NCI-H2029 (cell line): ENCODE results near the gene ANKRD33B.
"Not testable (repeated sequence)": the region's sequence is repeated elsewhere in the genome, so short reads cannot be mapped to it uniquely, and the experiment has no call there.

Experiments
- DNase-seq: peaks from one replicate; lab custom pipeline; 2025; lab: John Stamatoyannopoulos, UW

Gene ANKRD33B

DNA sequence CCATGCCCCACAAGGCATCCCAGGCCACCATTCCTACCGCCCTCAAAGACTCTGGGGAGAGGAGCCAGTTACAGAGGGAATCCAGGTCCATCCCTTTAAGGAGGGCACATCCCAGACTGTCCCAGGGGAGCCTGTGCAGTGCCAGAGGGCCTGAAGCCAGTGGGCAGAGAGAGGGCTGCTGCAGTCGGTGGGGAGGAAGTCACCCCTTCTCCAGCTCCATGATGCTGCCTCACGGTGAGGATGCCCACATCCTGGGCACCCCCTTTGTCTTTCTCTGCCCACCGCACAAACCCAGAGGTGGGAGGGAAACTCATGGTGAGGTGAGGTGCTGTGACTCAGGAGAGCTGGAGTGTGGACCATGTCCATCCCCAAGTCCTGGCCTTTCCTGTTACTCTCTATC, 26.2 kb upstream of the ANKRD33B start:
- DNase-seq: no peak

GRCh38 chr5:10538103-10538788, 25.6 kb upstream of the ANKRD33B start:
- no peak for DNase-seq

GRCh38 chr5:10538789-10539686, 24.8 kb upstream of the ANKRD33B start:
- DNase-seq: no peak

DNA sequence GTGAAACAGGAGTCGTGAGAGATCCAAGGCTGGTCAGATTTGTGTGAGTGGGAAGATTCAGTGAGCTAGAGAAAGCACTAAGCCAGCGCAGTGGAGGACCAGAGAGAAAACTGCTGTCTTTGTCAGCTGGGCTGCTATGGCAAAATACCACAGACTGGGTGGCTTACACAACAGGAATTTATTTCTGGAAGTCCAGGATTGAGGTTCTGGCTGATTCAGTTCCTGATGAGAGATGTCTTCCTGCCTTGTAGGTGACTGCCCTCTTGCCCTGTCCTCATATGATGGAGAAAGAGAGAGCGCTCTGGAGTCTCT, 24.2 kb upstream of the ANKRD33B start:
- DNase-seq: no peak

- no peak for DNase-seq
Observed at GRCh38 chr5:10540036-10540544, 23.8 kb upstream of the ANKRD33B start.

- no peak for DNase-seq
Observed at GRCh38 chr5:10540951-10541646, 22.8 kb upstream of the ANKRD33B start.

- no peak for DNase-seq
Observed at GRCh38 chr5:10542055-10542550, 21.8 kb upstream of the ANKRD33B start.

GRCh38 chr5:10543585-10544040, 20.3 kb upstream of the ANKRD33B start:
- no peak for DNase-seq

DNA sequence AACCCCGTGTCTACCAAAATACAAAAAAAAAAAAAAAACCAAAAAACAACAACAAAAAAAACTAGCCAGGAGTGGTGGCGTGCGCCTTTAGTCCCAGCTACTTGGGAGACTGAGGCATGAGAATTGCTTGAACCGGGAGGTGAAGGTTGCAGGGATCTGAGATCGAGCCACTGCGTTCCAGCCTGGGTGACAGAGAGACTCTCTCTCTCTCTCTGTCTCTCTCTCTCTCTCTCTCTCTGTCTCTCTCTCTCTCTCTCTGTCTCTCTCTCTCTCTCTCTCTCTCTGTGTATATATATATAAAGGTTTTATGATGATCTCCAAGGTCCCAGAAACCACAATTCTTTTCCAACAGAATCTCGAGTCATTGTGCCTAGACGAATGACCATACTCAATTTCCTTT, 18.8 kb upstream of the ANKRD33B start:
- no peak for DNase-seq

- no peak for DNase-seq
Observed at GRCh38 chr5:10546186-10546585, 17.7 kb upstream of the ANKRD33B start.

DNA sequence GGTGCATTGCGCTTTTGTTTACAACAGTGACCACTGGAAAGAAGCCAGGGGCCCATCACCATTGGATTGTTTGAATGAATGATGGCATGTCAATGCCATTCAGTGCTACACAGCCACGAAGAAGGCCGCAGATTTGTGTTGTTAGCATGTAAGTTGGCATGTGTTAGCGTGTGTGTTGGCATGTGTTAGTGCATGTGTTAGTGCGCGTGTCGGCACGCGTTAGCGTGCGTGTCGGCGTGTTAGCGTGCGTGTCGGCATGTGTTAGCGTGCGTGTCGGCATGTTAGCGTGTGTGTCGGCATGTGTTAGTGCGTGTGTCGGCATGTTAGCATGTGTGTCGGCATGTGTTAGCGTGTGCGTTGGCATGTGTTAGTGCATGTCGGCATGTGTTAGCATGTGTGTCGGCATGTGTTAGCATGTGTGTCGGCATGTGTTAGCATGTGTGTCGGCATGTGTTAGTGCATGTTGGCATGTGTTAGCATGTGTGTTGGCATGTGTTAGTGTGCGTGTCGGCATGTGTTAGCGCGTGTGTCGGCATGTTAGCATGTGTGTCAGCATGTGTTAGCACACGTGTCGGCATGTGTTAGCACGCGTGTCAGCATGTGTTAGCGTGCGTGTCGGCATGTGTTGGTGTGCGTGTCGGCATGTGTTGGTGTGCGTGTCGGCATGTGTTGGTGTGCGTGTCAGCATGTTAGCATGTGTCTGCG, 15.3 kb upstream of the ANKRD33B start:
- DNase-seq: no peak

DNA sequence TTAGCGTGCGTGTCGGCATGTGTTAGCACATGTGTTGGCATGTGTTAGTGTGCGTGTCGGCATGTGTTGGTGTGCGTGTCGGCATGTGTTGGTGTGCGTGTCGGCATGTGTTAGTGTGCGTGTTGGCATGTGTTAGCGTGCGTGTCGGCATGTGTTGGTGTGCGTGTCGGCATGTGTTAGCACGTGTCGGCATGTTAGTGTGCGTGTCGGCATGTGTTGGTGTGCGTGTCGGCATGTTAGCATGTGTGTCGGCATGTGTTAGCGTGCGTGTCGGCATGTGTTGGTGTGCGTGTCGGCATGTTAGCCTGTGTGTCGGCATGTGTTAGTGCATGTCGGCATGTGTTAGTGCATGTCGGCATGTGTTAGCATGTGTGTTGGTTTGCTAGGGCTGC, 14.8 kb upstream of the ANKRD33B start:
- DNase-seq: not testable (repeated sequence)

DNA sequence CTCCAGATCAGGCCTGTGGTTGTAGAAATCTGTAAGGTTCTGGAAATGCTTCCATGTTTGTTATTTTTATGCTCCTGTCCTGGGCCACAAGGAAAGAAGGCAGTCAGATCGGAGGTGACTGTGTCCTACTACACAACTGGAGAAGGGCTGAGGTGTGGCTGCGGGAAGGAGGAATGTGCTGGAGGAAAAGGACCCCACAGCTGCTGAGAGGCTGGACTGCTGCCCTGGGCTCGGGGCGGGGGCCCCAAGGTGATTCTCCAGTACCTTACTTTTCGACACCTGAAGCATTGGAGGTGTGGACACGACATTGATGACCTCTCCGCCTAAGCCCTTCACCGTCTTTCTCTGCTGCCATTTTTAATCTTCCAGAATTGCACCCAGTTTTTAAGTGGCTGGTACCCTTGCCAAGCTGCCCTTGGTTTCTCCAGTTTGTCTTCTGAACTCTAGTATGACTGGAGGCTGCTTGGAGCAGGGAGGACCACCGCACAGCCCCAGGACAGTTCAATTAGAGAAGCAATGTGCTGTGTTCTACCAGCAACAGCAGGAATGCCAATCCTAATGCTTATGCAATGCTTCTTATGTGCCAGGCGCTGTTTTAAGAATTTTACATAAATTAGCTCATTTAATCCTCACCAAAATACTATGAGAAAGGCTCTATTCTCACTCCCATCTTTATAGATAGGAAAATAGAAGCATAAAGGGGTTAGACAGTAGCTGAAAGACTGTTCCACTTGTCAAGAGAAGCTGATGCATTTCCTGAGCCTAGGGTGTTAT, 13.5 kb upstream of the ANKRD33B start:
- no peak for DNase-seq

DNA sequence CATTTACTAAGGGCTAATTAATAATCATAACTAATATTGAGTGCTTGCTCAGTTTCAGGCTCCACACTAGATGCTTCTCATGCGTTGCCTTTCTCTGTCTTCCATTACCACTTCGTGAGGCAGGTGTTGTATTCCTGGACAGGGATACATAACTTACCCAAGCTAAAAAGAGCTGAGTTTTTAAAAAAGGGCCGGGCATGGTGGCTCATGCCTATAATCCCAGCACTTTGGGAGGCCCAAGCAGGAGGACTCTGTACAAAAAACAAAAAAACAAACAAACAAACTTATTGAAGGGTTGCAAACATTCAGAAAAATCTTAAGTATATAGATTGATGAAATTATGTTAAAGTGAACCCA, 12.1 kb upstream of the ANKRD33B start:
- no peak for DNase-seq

DNA sequence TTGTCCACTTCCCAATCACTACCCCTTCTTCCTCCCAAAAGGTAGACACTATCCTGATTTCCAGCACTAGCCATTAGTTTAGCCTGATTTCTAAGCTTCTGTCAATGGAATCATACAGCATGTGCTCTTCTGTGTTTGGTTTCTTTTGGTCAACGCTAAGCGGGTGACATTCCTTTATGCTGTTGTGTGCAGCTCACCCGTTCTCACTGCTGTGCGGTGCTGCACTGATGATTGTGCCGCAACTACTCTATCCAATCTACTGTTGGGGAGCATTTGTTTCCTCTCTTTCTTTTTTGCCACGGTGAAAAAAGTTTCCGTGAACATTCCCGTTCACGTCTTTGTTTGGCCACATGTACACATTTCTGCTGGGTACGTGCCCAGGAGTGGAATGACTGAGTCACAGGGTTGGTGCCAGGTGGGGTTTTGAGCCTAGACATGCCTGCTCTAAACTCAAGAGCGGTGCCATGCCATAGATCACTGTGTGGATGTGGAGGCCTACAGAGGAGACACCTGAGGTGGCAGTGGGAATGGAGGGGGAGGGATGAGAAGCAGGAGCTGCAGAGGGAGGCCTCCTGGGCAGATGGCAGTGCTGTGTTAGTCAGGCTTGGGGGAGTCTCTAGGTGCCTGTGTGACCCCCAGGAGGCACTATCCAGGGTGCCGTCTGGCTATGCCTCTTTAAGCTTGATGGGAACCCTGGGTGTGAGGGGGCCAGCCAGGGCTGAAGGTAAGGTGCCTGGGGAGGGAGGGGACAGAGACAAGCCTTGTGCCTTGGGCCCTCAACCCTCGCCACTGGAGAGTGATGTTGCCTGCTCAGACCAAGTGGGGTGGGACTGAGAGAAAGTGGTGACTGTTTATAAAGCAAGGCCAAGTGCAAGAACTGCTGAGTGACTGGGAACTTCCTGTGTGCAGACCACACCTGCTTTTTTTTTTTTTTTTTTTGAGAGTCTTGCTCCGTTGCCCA, 11.4 kb upstream of the ANKRD33B start:
- no peak for DNase-seq

DNA sequence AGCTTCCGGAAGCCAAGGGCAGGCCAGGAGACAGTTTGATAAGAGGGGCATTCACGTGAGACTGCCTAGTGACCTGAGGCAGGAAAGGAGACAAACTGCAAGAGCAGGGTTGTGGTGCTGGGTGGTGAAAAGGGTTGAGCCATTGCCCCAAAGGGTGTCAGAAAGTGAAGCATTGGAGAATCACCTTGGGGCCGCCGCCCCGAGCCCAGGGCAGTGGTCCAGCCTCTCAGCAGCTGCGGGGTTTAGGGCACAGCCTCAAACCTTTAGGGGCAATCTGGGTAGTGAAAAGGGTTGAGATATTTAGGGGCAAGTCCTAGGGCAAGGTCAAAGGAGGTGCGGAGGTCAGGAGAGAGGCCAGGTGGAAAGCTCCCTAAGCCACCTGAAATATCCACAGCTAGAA, 10.4 kb upstream of the ANKRD33B start:
- no peak for DNase-seq

DNA sequence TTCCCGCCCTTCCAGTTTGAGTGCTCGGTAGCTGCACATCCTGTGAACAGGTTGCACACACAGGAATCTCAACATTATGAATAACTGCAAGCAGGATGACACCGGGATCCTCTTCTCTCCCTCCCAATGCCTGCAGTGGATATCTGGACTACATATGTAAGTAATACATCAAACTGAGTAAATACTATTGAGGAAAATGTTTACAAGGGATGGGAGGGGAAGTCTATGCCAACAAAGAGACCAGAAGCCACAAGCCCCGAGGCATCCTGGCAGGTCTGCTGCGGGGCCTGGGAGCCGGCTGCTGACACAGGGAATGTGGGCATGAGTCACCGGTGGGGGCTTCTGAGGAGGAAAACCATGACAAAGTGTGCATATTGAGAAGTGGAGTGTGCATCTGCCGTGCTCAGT, 8.6 kb upstream of the ANKRD33B start:
- DNase-seq: no peak

- no peak for DNase-seq
Observed at GRCh38 chr5:10556289-10556807, 7.5 kb upstream of the ANKRD33B start.

- DNase-seq: no peak
Observed at GRCh38 chr5:10556893-10557746, 6.8 kb upstream of the ANKRD33B start.
